ENCODE measurements around the gene C16orf95. TPM values are rescaled to one million over a fixed set of nuclear protein-coding genes. Genes with fewer than 3 reads are reported as not detected.

The C16orf95 gene
- total RNA-seq, 1 donor, result 0.42 TPM

- H3K4me3 ChIP-seq (ENCODE audit: low read length), result no peak overlapping the region
- H3K4me1 ChIP-seq (ENCODE audit: insufficient read depth, low read length), result peaks cover 10% of the 10 kb centered on the region
- no peaks in the 10 kb centered on the region for H3K27me3 ChIP-seq (ENCODE audit: insufficient read depth, low read length)
- no peaks in the 10 kb centered on the region for H3K9me3 ChIP-seq (ENCODE audit: low read depth, low read length)
Measured at GRCh38 chr16:87319011-87319410, 1.8 kb upstream of the C16orf95 start.

- Histone ChIP-seq H3K9me3 (ENCODE audit: low read depth, low read length) (no peaks in the 10 kb centered on the region), H3K4me3 (ENCODE audit: low read length) (peak overlapping the region; percentile 97), H3K27me3 (ENCODE audit: insufficient read depth, low read length) (no peaks in the 10 kb centered on the region), H3K4me1 (ENCODE audit: insufficient read depth, low read length) (peaks cover 10% of the 10 kb centered on the region)
Measured at GRCh38 chr16:87317750-87318644, 805 bp upstream of the C16orf95 start.

- Histone ChIP-seq H3K4me1 (ENCODE audit: insufficient read depth, low read length) (peaks cover 10% of the 10 kb centered on the region), H3K4me3 (ENCODE audit: low read length) (peak overlapping the region; percentile 97), H3K27me3 (ENCODE audit: insufficient read depth, low read length) (no peaks in the 10 kb centered on the region), H3K9me3 (ENCODE audit: low read depth, low read length) (no peaks in the 10 kb centered on the region)
Measured at GRCh38 chr16:87316450-87316922, 706 bp downstream of the C16orf95 start.

GRCh38 chr16:87314990-87315420 is 2.2 kb downstream of the C16orf95 start:
- Histone ChIP-seq H3K4me1 (ENCODE audit: insufficient read depth, low read length) (peaks cover 10% of the 10 kb centered on the region), H3K4me3 (ENCODE audit: low read length) (no peak overlapping the region), H3K27me3 (ENCODE audit: insufficient read depth, low read length) (no peaks in the 10 kb centered on the region), H3K9me3 (ENCODE audit: low read depth, low read length) (no peaks in the 10 kb centered on the region)

GRCh38 chr16:87312008-87312407 is 5.2 kb downstream of the C16orf95 start:
- no peaks in the 10 kb centered on the region for H3K4me1 ChIP-seq (ENCODE audit: insufficient read depth, low read length)
- H3K4me3 ChIP-seq (ENCODE audit: low read length), result no peak overlapping the region
- H3K27me3 ChIP-seq (ENCODE audit: insufficient read depth, low read length), result no peaks in the 10 kb centered on the region
- no peaks in the 10 kb centered on the region for H3K9me3 ChIP-seq (ENCODE audit: low read depth, low read length)

- no peaks in the 10 kb centered on the region for H3K27me3 ChIP-seq (ENCODE audit: insufficient read depth, low read length)
- H3K9me3 ChIP-seq (ENCODE audit: low read depth, low read length), result no peaks in the 10 kb centered on the region
- no peaks in the 10 kb centered on the region for H3K4me1 ChIP-seq (ENCODE audit: insufficient read depth, low read length)
- H3K4me3 ChIP-seq (ENCODE audit: low read length), result no peak overlapping the region
Measured at GRCh38 chr16:87311387-87311786, 5.8 kb downstream of the C16orf95 start.

- Histone ChIP-seq H3K27me3 (ENCODE audit: insufficient read depth, low read length) (no peaks in the 10 kb centered on the region), H3K9me3 (ENCODE audit: low read depth, low read length) (no peaks in the 10 kb centered on the region), H3K4me3 (ENCODE audit: low read length) (no peak overlapping the region), H3K4me1 (ENCODE audit: insufficient read depth, low read length) (no peaks in the 10 kb centered on the region)
Measured at GRCh38 chr16:87310610-87311009, 6.6 kb downstream of the C16orf95 start.

- Histone ChIP-seq H3K4me3 (ENCODE audit: low read length) (no peak overlapping the region), H3K9me3 (ENCODE audit: low read depth, low read length) (no peaks in the 10 kb centered on the region), H3K4me1 (ENCODE audit: insufficient read depth, low read length) (no peaks in the 10 kb centered on the region), H3K27me3 (ENCODE audit: insufficient read depth, low read length) (no peaks in the 10 kb centered on the region)
Measured at GRCh38 chr16:87309620-87310525, 7.3 kb downstream of the C16orf95 start.

GRCh38 chr16:87308826-87309225 is 8.4 kb downstream of the C16orf95 start:
- no peak overlapping the region for H3K4me3 ChIP-seq (ENCODE audit: low read length)
- no peaks in the 10 kb centered on the region for H3K9me3 ChIP-seq (ENCODE audit: low read depth, low read length)
- H3K27me3 ChIP-seq (ENCODE audit: insufficient read depth, low read length), result no peaks in the 10 kb centered on the region
- no peaks in the 10 kb centered on the region for H3K4me1 ChIP-seq (ENCODE audit: insufficient read depth, low read length)

GRCh38 chr16:87306516-87306915 is 10.7 kb downstream of the C16orf95 start:
- no peaks in the 10 kb centered on the region for H3K9me3 ChIP-seq (ENCODE audit: low read depth, low read length)
- H3K4me1 ChIP-seq (ENCODE audit: insufficient read depth, low read length), result no peaks in the 10 kb centered on the region
- no peaks in the 10 kb centered on the region for H3K27me3 ChIP-seq (ENCODE audit: insufficient read depth, low read length)
- no peak overlapping the region for H3K4me3 ChIP-seq (ENCODE audit: low read length)

- Histone ChIP-seq H3K27me3 (ENCODE audit: insufficient read depth, low read length) (no peaks in the 10 kb centered on the region), H3K9me3 (ENCODE audit: low read depth, low read length) (no peaks in the 10 kb centered on the region), H3K4me1 (ENCODE audit: insufficient read depth, low read length) (no peaks in the 10 kb centered on the region), H3K4me3 (ENCODE audit: low read length) (no peak overlapping the region)
Measured at GRCh38 chr16:87305505-87306391, 11.4 kb downstream of the C16orf95 start.

GRCh38 chr16:87304951-87305350 is 12.2 kb downstream of the C16orf95 start:
- Histone ChIP-seq H3K9me3 (ENCODE audit: low read depth, low read length) (no peaks in the 10 kb centered on the region), H3K27me3 (ENCODE audit: insufficient read depth, low read length) (no peaks in the 10 kb centered on the region), H3K4me3 (ENCODE audit: low read length) (no peak overlapping the region), H3K4me1 (ENCODE audit: insufficient read depth, low read length) (no peaks in the 10 kb centered on the region)

- Histone ChIP-seq H3K9me3 (ENCODE audit: low read depth, low read length) (no peaks in the 10 kb centered on the region), H3K27me3 (ENCODE audit: insufficient read depth, low read length) (no peaks in the 10 kb centered on the region), H3K4me1 (ENCODE audit: insufficient read depth, low read length) (no peaks in the 10 kb centered on the region), H3K4me3 (ENCODE audit: low read length) (no peak overlapping the region)
Measured at GRCh38 chr16:87303962-87304521, 13.2 kb downstream of the C16orf95 start.

GRCh38 chr16:87303431-87303930 is 13.7 kb downstream of the C16orf95 start:
- H3K4me3 ChIP-seq (ENCODE audit: low read length), result no peak overlapping the region
- H3K9me3 ChIP-seq (ENCODE audit: low read depth, low read length), result no peaks in the 10 kb centered on the region
- H3K27me3 ChIP-seq (ENCODE audit: insufficient read depth, low read length), result no peaks in the 10 kb centered on the region
- H3K4me1 ChIP-seq (ENCODE audit: insufficient read depth, low read length), result no peaks in the 10 kb centered on the region

All from mononuclear cell (primary cell).